ENCODE results near the gene LSM14A.

DNA sequence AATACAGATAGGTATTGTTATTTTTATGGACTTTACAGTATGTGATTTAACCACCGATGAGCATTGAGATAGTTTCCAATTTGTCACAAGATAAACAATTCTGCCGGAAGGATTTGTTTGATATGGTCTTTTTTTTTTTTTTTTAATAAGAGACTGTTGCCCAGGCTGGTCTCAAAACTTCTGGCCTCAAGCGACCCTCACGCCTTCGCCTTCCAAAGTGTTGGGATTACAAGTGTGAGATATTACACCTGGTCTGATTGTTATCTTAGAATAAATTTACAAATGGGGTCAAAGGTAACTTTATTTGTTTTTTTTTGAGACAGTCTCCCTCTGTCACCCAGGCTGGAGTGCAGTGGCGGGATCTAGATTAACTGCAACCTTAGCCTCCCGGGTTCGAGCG, 83.2 kb downstream of the LSM14A start:
- no peak for TF ChIP-seq YY1 (tag by site-specific recombination; IDR thresholded peaks at IDR 0.05)
- TF ChIP-seq ZNF214 (tag by site-specific recombination; IDR thresholded peaks at IDR 0.05; ENCODE audit: borderline replicate concordance), result no peak; the same call in 1 of the 2 replicates
